Inferior parietal cortex (tissue), 1 donor: ENCODE measurements around the gene DDTL.
"Not testable (repeated sequence)": the region's sequence is repeated elsewhere in the genome, so short reads cannot be mapped to it uniquely, and the experiment has no call there.

Experiments used
- DNase-seq: peaks from one replicate; pipeline ENCODE4 v3.0.0-alpha.2; 2016; ENCODE audit errors: extremely low spot score

Gene DDTL

GRCh38 chr22:23966568-23966967 lies at the start of gene DDTL:
TSS of gene DDTL (plus strand) at chr22:23966888. CDS start at chr22:23966915, 27 bp downstream.
- not testable (repeated sequence) for DNase-seq

DNA sequence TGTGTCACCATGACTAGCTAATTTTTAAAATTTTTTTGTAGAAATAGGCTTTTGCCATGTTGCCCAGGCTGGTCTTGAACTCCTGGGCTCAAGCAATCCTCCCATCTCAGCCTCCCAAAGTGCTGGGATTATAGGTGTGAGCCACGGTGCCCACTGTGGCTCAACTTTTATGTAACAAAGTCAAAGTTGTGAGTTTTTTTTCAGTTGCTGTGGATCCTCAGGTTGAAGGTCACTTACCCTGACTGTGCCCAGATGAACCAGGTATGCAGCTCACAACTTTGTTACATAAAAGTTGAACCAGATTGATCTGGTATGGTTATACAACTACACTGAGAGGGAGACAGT lies 46.4 kb upstream of the DDTL start:
- DNase-seq = peak; percentile 0

GRCh38 chr22:23921586-23922201 lies 45.0 kb upstream of the DDTL start:
- DNase-seq = not testable (repeated sequence)

DNA sequence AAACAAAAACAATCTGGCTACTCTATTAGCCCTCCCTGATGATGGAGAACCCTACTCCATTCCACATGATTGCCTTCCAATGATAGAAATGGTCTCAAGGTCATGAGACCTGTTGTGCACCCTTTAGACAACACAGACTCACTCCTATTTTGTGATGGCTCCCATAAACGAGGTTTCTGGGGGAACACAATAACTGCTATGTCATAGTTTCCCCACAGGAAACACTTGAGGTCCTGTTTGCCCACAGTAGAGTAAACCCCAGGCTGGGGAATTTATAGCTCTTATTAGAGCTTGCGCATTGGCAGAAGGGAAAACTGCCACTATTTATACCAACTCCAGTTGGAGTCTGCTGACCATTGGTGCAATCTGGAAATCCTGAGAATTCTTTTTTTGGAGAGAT lies 43.8 kb upstream of the DDTL start:
- DNase-seq = no peak

DNA sequence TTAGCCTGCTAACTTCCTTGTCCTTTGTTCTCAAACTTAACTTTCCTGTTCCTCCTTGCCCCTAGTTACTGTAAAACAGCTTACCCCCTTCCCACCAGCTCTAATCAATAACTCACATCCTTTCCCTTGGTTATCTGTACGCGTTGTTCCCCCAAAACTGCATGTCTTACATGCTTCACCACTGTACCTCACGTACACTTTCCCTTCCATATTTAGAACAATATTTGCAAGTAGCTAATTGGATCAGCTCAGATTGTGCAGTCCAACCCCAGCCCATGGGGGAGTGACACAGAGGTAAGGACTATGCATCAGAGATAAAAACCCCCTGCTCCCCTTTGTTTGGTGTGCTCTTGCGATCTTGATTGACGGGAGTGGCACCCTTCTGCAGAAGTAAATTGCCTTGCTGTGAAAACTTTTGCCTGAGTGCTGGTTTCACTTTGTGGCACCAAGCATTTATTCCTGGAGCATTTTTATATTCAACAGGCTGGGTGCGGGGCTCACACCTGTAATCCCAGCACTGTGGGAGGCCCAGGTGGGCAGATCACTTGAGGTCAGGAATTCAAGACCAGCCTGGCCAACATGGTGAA lies 41.6 kb upstream of the DDTL start:
- no peak for DNase-seq

- no peak for DNase-seq
These were observed 40.1 kb upstream of the DDTL start for GRCh38 chr22:23926561-23926960.

DNA sequence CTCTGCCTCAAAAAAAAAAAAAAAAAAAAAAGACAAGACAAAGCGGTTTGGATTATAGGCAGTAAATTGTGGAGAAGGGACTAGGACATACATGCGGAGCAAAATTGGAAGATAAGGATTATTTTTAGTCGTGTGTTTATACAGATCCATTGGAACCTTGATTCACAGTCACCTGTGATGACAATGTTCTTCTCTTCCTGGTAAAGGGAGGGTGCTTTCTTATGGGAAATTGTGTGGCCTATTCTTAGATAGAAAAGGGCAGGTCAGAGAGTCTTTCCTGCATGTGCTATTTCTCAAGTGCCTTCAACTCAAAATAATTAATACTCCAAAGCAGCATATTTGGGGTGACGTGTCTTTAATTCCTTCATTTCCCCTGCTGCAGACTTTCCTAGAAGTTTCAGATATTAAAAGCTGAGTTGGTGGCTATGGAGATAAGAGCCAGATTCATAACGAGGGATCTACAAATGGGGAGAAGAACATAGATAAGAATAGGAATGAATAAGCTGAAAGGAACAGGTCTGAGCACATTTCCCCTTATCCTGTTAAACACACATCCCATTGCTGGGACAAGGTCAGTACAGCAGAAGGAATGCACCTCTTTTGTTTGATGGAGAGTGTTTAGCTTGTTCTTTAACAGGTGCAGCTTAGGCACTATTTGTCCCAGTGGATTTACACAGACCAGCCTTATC lies 28.2 kb upstream of the DDTL start:
- DNase-seq = no peak

DNA sequence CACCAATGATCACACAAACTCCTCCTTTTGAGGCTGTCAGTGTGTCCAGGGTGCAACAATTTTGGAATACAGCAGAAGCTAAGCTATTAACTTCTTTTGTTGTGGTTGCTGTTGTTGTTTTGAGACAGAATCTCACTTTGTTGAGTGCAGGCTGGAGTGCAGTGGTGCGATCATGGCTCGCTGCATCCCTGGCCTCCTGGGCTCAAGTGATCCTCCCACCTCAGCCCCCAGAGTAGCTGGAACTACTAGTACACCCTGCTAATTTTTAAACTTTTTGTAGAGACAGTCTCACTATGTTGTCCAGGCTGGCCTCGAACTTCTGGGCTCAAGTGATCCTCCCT lies 27.7 kb upstream of the DDTL start:
- DNase-seq = no peak

DNA sequence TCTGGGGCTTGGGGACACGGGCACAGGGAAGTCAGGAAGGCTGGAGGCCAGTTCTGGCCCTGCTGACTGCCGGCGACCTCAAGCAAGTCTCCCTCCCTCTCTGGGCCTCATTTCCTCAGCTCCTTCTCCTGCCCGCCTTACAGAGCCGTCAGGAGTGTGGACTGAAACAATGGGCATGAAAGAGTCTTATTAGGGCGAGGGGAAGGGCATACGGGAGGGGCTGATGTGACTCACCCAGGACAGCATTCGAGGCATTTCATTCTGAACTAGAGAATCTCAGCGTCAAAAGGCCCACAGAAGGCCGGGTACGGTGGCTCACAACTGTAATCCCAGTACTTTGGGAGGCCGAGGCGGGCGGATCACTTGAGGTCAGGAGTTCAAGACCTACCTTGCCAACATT lies 26.5 kb upstream of the DDTL start:
- DNase-seq = not testable (repeated sequence)

GRCh38 chr22:23947391-23947790 lies 19.3 kb upstream of the DDTL start:
- not testable (repeated sequence) for DNase-seq

GRCh38 chr22:23949764-23950163 lies 16.9 kb upstream of the DDTL start:
- not testable (repeated sequence) for DNase-seq

- not testable (repeated sequence) for DNase-seq
These were observed 15.3 kb upstream of the DDTL start for GRCh38 chr22:23951383-23951782.

DNA sequence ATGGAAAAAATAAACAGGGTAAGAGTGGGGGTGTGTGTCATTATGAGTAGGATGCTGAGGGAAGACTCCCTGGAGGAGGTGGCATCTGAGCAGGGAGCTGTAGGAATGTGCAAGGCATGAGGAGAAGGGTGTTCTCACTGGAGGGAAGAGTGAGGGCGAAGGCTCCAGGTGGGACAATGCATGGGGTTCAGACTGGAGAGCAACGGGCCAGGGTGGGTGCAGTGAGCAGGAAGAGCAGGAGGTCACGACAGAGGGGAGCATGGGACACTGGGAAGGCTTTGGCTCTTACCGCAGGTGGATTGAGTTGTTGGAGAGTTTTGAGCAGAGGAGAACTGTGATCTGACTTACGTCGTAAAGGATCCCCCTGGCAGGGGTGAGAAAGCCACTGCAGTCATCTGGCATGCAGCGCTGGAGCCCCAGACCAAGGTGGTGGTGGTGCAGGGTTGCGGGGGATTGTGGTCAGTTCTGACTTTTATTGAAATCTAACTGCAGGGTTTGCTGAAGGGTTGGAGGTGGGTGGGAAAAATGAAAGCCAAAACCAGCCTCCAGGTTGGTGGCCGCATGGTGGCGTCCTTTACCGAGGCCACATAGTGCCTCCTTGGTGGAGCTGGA lies 13.8 kb upstream of the DDTL start:
- DNase-seq = not testable (repeated sequence)

GRCh38 chr22:23953485-23953884 lies 13.2 kb upstream of the DDTL start:
- DNase-seq = not testable (repeated sequence)

DNA sequence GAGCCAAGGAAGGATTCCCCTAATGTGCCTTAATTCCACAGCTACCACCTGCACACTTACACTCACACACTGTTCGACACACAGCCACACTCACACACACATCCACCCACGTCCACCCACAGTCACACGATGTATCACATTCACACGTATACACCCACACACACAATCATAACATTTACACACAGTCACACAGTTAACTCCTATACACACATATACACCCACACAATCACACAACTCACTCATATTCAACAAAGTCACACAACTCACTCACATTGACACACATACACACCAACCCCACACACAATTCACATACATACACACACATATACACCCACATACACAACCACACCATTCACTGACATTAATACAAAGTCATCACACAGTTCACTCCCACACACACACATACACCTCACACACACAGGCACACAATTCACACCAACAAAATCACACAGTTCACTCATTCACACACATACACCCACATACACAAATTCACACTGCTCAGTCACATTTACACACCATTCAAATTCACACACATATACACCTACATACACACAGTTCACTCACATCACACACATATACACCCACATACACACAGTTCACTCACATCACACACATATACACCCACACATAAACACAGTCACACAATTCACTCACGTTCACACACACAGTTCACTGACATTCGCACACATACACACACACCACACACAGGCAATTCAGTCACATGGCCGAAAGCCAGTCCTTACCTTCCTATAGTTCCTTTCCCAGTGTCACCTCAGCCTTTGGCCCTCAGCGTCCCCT lies 12.3 kb upstream of the DDTL start:
- DNase-seq = not testable (repeated sequence)

- not testable (repeated sequence) for DNase-seq
These were observed 11.7 kb upstream of the DDTL start for GRCh38 chr22:23954991-23955305.

- not testable (repeated sequence) for DNase-seq
These were observed 10.8 kb upstream of the DDTL start for GRCh38 chr22:23955886-23956285.

GRCh38 chr22:23956301-23956900 lies 10.3 kb upstream of the DDTL start:
- DNase-seq = peak; percentile 96

DNA sequence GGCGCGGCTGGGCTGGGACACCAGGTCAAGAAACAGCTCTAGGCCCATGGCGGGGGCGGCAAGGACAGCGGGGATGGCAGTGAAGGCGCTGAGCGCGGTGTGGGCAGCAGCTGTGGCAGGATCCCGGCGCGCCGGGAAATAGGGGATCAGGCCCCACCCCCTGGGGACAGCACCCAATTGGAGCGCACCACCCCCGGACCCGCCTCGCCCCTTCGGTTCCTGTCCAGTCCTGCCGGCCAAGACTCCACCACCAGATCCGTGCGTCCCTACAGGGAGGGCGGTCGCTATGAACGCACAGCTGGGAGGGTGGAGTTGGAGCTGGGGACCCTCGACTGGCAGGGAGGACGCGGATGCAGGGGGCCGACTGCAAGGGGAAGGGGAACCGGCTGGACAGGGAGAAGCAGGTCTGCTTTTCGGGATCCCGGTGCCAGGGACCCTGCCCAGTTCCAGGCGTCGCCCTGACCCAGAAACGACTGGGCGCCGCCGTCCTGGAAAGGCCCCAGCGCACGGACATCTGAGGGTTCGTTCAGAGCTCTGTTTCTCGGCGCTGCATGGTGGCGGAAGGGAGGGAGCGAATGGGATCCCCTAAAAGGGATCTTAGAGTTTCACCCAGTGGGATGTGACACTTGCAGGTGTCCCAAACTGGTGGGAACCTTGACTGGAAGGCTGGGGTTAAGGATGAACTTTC lies 5.5 kb upstream of the DDTL start, which contains the start of gene GSTT2B:
Gene GSTT2B, minus strand, starts transcription at position 112 of the 688 bp plus-strand sequence. Its CDS starts 64 bp downstream, at position 48.
- DNase-seq = not testable (repeated sequence)

DNA sequence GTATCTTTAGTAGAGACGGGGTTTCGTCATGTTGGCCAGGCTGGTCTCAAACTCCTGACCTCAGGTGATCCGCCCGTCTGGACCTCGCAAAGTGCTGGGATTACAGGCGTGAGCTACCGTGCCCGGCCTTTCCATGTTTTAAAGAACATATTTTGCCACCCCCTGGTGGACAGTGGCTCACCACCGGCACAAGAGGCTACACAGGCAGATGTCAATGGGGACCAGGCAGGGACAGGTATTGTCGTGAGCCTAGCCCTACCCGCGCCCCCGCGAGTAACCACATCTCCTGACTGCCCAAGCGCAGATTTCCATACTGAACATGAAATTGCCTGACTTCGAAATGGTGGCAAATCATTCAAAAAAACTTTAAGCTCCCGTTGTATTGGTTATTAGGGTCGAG lies 594 bp upstream of the DDTL start:
- DNase-seq = not testable (repeated sequence)

DNA sequence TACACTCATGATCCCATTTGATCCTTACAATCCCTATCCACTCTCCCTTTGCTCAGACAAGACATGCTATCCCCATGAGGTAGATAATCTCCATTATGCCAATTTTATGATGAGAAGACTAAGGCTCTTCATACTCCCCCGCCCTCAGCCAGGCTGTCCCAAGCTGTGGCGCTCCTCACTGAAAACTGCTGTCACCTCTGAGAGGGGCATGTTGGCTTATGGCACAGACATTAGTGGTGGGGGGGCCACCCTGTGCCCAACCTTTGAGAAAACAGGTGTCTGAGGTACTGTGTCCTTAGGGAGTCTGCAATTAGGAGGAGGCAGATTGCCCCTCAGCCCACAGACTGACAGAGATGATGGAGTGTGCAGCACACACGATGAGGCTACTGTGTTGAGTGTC lies 2.4 kb downstream of the DDTL start:
- DNase-seq = no peak
